Hepatocyte (in vitro differentiated cells): Measurements from ENCODE around the gene VASH1. TPM values are rescaled to one million over a fixed set of nuclear protein-coding genes. Genes with fewer than 3 reads are reported as not detected.

Source experiments
- DNase-seq: peaks from one replicate; pipeline ENCODE4 v3.0.0-alpha.2; 2016; ENCODE audit warnings: low spot score
- H2AFZ ChIP-seq: fragments of 200-600 bp; sonication (generic); 2 replicates; pipeline ENCODE4 v1.6.0; 2016; ENCODE audit warnings: antibody characterized with exemption, mild to moderate bottlenecking
- H3K27ac ChIP-seq: fragments of 200-600 bp; sonication (generic); 2 replicates; pipeline ENCODE4 v1.5.1; 2016; ENCODE audit warnings: mild to moderate bottlenecking
- H3K27me3 ChIP-seq: fragments of 200-600 bp; sonication (generic); 2 replicates; pipeline ENCODE4 v1.6.1; 2016
- H3K36me3 ChIP-seq: fragments of 200-600 bp; sonication (generic); replicated peaks from 2 replicates; pipeline ENCODE4 v1.5.1; 2016; ENCODE audit warnings: low read depth; ENCODE audit not compliant: insufficient read depth
- H3K4me1 ChIP-seq: fragments of 200-600 bp; sonication (generic); 2 replicates; pipeline ENCODE4 v1.5.1; 2016; ENCODE audit warnings: mild to moderate bottlenecking, moderate library complexity; ENCODE audit not compliant: insufficient read depth
- H3K4me2 ChIP-seq: fragments of 200-600 bp; sonication (generic); 2 replicates; pipeline ENCODE4 v1.6.0; 2016
- H3K4me3 ChIP-seq: fragments of 200-600 bp; sonication (generic); 2 replicates; pipeline ENCODE4 v1.5.1; 2016; ENCODE audit warnings: mild to moderate bottlenecking
- H3K79me2 ChIP-seq: fragments of 200-600 bp; sonication (generic); 2 replicates; pipeline ENCODE4 v1.6.0; 2017; ENCODE audit warnings: mild to moderate bottlenecking
- H3K9me2 ChIP-seq: fragments of 200-600 bp; sonication (generic); replicated peaks from 2 replicates; pipeline ENCODE4 v1.6.0; 2017; ENCODE audit warnings: mild to moderate bottlenecking; ENCODE audit not compliant: insufficient read depth
- H3K9me3 ChIP-seq: fragments of 200-600 bp; sonication (generic); 2 replicates; pipeline ENCODE4 v1.5.1; 2016; ENCODE audit warnings: low read depth, mild to moderate bottlenecking
- H4K20me1 ChIP-seq: fragments of 200-600 bp; sonication (generic); 2 replicates; pipeline ENCODE4 v1.6.0; 2016; ENCODE audit warnings: mild to moderate bottlenecking; ENCODE audit not compliant: insufficient read depth, poor library complexity, severe bottlenecking
- CTCF ChIP-seq: fragments of 200-600 bp; sonication (generic); IDR thresholded peaks from 2 replicates; pipeline ENCODE4 v1.5.1; 2016; ENCODE audit warnings: antibody characterized with exemption, mild to moderate bottlenecking; ENCODE audit not compliant: poor library complexity
- EZH2 ChIP-seq: fragments of 200-600 bp; sonication (generic); IDR thresholded peaks from 2 replicates; pipeline ENCODE4 v1.6.1; 2016; ENCODE audit warnings: antibody characterized with exemption, mild to moderate bottlenecking, borderline replicate concordance
- EZH2phosphoT487 ChIP-seq: fragments of 200-600 bp; sonication (generic); IDR thresholded peaks from one replicate; pipeline ENCODE4 v1.6.1; 2018; ENCODE audit warnings: antibody characterized with exemption, mild to moderate bottlenecking, low read depth, moderate library complexity; ENCODE audit not compliant: unreplicated experiment, severe bottlenecking
- WGBS: methylation state at CpG from one replicate; pipeline ENCODE4 v1.1.6; 2016; ENCODE audit warnings: low lambda C conversion rate; ENCODE audit errors: missing lambda C conversion rate; 5-methylcytosine and 5-hydroxymethylcytosine counted together
- polyA plus RNA-seq: library from polyadenylated mRNA; unstranded; fragments of >200 nt; fragmentation: Nextera tagmentation; extraction: Ambion mirVana; gene quantifications from 2 replicates; pipeline ENCODE4 v1.2.1, GENCODE V29; 2016
- total RNA-seq: library from RNA; depleted of rRNA; stranded (reverse); fragments of >200 nt; gene quantifications from 2 replicates; pipeline ENCODE4 v1.2.3, GENCODE V29; 2014

The VASH1 gene
- total and polyA plus RNA-seq, 2 experiments from 2014 or later: 4.8 to 6.3 TPM

- H3K4me1 ChIP-seq: no peaks in the 10 kb centered on the region
- no peaks in the 10 kb centered on the region for H3K27me3 ChIP-seq
- WGBS: 87% methylated on average over 11 of the region's 11 CpGs
- H3K27ac ChIP-seq: no peak overlapping the region
- no peaks in the 10 kb centered on the region for H3K9me3 ChIP-seq
- no peak overlapping the region for H3K4me2 ChIP-seq
- no peak for TF ChIP-seq EZH2
- no peak for TF ChIP-seq EZH2phosphoT487
- no peak for TF ChIP-seq CTCF
- H4K20me1 ChIP-seq: no peaks in the 10 kb centered on the region
- H3K79me2 ChIP-seq: no peaks in the 10 kb centered on the region
- no peak overlapping the region for H2AFZ ChIP-seq
- no peaks in the 10 kb centered on the region for H3K36me3 ChIP-seq
- H3K4me3 ChIP-seq: no peak overlapping the region
- H3K9me2 ChIP-seq: no peaks in the 10 kb centered on the region
- no peak for DNase-seq
These were observed 19.8 kb downstream of the VASH1 start for GRCh38 chr14:76780875-76781647.

GRCh38 chr14:76781648-76782051 is 20.4 kb downstream of the VASH1 start:
- H3K4me2 ChIP-seq: no peak overlapping the region
- no peak overlapping the region for H2AFZ ChIP-seq
- no peaks in the 10 kb centered on the region for H4K20me1 ChIP-seq
- no peaks in the 10 kb centered on the region for H3K36me3 ChIP-seq
- TF ChIP-seq EZH2phosphoT487 (no peak), CTCF (no peak), EZH2 (no peak)
- no peaks in the 10 kb centered on the region for H3K9me3 ChIP-seq
- no peaks in the 10 kb centered on the region for H3K9me2 ChIP-seq
- 74% methylated on average over 2 of the region's 2 CpGs for WGBS
- no peak for DNase-seq
- H3K4me3 ChIP-seq: no peak overlapping the region
- no peaks in the 10 kb centered on the region for H3K79me2 ChIP-seq
- no peak overlapping the region for H3K27ac ChIP-seq
- H3K4me1 ChIP-seq: no peaks in the 10 kb centered on the region
- H3K27me3 ChIP-seq: no peaks in the 10 kb centered on the region

GRCh38 chr14:76782115-76782884 is 21.0 kb downstream of the VASH1 start:
- Histone ChIP-seq H3K36me3 (no peaks in the 10 kb centered on the region), H2AFZ (no peak overlapping the region), H3K79me2 (no peaks in the 10 kb centered on the region), H3K4me2 (no peak overlapping the region), H3K9me2 (no peaks in the 10 kb centered on the region), H3K27me3 (no peaks in the 10 kb centered on the region), H4K20me1 (no peaks in the 10 kb centered on the region), H3K9me3 (no peaks in the 10 kb centered on the region), H3K4me1 (no peaks in the 10 kb centered on the region), H3K4me3 (no peak overlapping the region), H3K27ac (no peak overlapping the region)
- DNase-seq: no peak
- TF ChIP-seq EZH2phosphoT487 (no peak), CTCF (no peak), EZH2 (no peak)
- 96% methylated on average over 10 of the region's 10 CpGs for WGBS
